GM19328 (cell line): ENCODE data around the gene IL15.
"Not testable (repeated sequence)": the region's sequence is repeated elsewhere in the genome, so short reads cannot be mapped to it uniquely, and the experiment has no call there.

ENCODE experiments used
- ATAC-seq: cut with Tn5 transposase; IDR thresholded peaks from one replicate; pipeline ENCODE4 v1.9.1; 2021; ENCODE audit warnings: mild to moderate bottlenecking, moderate library complexity; ENCODE audit not compliant: unreplicated experiment

Gene IL15, protein sequence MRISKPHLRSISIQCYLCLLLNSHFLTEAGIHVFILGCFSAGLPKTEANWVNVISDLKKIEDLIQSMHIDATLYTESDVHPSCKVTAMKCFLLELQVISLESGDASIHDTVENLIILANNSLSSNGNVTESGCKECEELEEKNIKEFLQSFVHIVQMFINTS

DNA sequence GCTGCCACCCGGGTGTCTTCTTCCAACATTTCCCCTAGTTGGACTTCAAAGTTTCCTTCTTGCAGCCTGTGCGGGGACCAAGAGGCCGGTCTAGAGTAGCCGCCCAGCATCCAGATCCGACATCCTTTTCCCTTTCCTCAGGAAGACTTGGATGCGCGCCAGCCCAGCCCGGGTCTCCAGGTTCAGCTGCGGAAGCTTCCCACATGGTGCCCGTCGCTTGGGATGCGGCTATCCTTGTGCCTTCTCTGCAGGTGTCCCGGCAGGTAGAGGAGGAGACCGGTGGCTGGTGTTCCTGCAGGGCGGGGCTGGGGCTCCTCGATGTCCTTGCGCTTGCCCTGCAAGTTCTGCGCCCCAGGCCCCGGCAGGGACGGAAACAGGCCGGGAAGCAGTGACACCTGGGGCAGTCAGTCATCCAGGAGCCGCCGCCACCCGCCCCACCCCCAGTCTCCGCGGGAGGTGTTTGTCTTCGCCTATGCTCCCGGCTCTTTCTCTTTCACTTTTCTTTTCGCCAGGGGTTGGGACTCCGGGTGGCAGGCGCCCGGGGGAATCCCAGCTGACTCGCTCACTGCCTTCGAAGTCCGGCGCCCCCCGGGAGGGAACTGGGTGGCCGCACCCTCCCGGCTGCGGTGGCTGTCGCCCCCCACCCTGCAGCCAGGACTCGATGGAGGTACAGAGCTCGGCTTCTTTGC is at the start of gene IL15:
TSS of gene IL15 (plus strand) at position 502 of the 689 bp plus-strand sequence. CDS start 82,882 bp downstream, outside the sequence.
- peak; percentile 65 for ATAC-seq

DNA sequence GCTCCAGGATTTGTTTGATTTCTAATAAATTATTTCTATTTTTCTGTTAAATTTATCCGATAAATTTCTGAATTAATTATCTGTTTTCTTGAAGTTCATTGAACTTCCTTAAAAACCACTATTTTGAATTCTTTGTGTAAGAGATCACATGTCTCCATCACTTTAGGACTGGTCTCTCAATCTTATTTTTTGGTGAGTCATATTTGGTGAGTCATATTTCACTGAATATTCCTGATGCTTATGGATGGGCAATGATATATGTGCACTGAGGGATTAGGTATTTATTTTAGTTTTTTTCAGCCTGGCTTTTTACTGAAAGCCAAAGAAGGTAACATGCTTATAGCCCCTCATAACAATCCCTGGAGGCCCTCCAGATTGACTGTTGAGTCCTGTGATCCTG is 48.5 kb upstream of the IL15 start:
- no peak for ATAC-seq

DNA sequence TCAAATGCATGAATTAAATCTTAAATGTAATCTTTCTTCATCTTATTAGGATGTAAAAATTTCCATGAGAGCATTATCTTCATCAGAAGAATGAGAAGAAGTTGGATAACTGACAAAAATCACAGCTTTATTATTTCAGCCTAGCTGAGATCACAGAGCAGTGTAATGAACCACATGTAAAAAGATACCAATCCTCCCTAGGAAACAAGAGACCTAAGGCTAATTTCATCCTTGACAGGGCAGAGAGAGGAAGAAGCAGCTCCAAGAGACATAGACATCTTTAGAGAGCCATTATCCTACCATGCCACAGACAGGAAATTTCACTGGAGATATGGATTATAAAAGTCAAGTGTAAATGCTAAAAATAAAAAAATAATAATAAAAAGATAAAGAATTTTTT is 40.9 kb upstream of the IL15 start:
- ATAC-seq, result no peak

DNA sequence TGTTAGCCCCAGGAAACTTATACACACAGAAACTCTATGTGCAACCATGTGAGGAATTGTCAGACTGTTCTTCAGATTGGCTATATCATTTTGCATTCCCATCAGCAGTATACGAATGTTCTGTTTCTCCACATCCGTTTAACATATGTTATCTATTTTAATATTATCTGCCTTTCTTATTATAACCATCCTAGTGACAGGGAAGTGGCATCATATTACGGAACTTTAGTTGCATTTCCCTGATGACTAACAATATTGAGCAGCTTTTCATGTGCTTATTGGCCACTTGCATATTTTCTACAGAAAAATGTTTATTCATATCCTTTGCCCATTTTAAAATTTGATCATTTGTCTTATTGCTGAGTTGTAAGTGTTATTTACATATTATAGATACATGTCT is 36.5 kb upstream of the IL15 start:
- ATAC-seq, result no peak

DNA sequence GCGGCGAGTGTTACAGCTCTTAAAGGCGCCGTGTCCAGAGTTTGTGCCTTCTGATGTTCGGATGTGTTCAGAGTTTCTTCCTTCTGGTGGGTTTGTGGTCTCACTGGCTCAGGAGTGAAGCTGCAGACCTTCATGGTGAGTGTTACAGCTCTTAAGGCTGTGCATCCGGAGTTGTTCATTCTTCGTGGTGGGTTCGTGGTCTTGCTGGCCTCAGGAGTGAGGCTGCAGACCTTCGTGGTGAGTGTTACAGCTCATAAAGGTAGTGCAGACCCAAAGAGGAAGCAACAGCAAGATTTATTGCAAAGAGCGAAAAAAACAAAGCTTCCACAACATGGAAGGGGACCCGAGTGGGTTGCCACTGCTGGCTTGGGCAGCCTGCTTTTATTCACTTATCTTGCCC is 31.7 kb upstream of the IL15 start:
- ATAC-seq, result not testable (repeated sequence)

DNA sequence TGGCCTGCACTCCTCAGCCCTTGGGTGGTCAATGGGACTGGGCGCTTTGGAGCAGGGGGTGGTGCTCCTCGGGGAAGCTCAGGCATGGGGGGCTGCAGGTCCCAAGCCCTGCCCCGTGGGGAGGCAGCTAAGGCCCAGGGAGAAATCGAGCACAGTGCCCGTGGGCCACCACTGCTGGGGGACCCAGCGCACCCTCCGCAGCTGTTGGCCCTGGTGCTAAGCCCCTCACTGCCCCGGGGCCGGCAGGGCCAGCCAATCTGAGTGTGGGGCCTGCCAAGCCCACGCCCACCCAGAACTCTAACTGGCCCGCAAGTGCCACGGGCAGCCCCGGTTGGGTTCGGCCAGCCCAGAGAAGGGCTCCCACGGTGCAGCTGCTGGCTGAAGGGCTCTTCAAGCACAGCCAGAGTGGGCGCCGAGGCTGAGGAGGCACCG is 30.9 kb upstream of the IL15 start:
- no peak for ATAC-seq

DNA sequence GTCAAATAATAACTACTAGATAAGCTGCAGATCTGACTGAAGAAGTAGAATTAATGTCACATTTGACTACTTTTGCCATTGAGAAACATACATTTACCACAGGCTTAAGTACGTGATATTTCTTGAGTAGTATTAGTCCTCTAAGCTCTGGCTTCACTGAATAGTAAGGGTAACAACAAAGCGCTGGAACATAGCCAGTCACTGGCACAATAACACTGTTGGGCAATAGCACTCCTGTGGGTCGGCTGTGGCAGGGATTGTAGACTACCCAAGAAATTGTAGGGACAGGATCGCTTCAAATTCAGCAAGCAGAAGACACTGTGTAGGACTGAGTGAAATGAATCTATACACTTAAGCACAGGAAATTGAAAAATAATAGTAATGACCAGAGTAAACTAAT is 27.1 kb upstream of the IL15 start:
- no peak for ATAC-seq

DNA sequence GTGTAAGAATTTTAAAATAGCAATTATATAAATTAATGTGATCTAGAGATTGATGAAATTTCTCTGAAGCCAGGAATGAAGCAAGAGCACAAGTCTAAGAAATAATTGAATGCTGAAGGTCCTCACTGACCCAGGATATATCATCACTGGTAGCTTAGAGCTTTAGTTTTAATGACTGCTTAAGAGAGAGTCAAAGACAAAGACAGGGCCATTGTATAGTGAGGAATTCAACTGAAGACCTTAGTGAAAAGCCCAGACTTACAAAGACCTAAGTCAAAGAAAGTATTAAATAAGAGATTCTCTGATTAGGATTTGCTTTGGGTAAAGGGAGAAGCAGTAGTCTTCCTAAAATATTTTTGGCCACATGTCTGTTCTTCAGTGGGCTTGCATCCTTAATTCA is 26.0 kb upstream of the IL15 start:
- ATAC-seq, result no peak

DNA sequence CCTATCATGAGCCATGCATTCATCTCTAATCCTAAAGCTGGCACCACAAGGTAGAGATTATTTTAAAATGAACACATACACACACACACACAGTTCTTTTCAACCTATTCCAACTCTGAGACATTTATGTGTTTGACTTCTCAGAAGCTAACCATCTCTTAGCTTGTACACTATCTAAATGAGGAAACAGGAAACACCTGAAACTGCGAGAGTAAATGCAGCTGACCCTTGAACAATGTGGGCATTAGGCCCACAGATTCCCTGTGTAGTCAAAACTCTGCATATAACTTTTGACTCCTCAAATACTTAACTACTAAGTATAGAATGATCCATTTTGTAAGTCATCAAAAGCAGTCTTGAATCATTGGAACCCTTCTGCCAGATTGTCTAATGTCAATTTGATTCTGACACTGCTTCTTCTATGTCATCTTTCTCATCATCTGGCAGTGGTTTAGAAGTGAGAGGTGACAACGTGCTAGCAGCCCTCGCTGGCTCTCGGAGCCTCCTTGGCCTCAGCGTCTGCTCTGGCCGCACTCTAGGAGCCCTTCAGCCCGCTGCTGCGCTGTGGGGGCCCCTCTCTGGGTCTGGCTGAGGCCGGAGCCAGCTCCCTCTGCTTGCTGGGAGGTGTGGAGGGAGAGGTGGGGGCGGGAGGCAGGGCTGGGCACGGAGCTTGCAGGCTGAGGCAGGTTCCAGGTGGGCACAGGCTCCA is 21.4 kb upstream of the IL15 start:
- no peak for ATAC-seq

DNA sequence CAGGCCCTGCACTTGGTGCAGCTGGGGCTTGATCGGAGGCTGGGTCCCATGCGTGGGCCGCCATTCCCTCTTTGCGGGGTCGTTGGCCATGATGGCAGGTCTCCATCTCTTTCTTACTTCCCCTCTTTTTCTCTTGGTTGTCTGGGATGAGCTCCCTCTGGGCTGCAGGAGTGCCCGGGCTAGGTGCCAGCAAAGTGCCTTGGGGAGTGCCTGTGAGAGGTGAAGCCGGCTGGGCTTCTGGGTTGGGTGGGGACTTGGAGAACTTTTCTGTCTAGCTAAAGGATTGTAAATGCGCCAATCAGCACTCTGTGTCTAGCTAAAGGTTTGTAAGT is 20.8 kb upstream of the IL15 start:
- ATAC-seq, result not testable (repeated sequence)

DNA sequence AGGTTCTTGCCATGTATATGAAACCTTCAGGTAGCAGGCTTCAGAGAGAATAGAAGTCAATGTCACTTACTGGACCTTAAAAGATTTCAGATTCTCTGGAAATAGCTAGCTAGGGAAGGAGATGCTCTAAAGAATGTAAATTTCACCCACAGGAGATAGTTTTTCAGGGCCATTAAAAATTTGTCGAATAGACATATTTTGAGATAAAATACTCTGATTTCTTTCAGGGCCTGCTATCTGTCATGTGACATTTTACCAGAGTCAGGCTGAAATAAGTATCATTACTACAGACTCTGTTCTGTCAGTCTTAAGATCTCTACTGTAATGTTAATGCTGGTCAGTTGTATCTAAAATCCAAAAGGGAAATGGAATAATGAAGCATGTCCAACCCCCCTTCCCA is 15.7 kb upstream of the IL15 start:
- ATAC-seq, result no peak

DNA sequence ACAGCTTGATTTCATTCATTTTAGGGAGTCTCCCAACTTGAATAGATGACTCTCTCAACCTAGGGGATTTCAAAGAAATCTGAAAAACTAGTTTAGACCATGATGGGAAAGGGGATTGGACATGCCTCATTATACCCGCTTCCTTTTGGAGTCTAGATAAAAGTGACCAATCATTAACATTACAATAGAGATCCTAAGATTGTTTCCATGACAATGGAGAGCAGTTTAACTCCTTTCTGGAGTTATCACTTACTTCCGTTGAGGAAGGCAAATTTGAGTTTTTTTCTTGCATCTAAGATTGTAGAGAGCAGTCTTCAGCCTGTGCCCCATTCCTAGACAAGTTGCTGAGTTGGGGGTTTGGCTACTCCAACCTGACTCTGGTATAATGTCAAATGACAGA is 11.4 kb upstream of the IL15 start:
- no peak for ATAC-seq

DNA sequence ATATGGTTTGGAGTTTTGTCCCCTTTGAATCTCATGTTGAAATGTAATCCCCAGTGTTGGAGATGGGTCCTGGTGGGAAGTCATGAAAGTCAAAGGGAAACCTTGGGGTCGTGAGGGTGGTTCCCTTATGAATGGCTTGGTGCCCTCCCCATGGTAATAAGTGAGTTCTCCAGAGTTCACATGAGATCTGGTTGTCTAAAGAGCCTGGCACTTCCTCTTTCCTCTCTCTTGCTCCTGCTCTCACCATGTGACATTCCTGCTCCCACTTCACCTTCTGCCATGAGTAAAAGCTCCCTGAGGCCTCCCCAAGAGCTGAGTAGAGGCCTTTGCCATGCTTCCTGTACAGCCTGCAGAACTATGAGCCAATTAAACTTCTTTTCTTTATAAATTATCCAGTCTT is 5.5 kb upstream of the IL15 start:
- no peak for ATAC-seq

DNA sequence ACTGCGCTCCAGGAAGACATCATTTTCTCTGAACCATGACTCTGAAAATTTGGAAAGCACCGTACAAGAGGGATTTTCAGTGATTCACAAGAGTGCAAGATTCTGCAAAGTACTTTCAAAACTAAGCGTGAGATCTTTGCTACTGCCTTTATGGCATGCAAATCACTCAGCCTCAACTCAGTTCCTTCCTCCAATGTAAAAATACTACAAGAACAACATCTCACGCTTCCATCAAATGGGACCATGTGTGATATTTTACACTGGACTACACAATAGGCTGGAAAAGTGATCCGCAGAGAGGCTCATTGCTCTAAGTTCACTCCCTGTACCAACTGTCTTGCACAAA is 674 bp upstream of the IL15 start:
- peak; percentile 38 for ATAC-seq

DNA sequence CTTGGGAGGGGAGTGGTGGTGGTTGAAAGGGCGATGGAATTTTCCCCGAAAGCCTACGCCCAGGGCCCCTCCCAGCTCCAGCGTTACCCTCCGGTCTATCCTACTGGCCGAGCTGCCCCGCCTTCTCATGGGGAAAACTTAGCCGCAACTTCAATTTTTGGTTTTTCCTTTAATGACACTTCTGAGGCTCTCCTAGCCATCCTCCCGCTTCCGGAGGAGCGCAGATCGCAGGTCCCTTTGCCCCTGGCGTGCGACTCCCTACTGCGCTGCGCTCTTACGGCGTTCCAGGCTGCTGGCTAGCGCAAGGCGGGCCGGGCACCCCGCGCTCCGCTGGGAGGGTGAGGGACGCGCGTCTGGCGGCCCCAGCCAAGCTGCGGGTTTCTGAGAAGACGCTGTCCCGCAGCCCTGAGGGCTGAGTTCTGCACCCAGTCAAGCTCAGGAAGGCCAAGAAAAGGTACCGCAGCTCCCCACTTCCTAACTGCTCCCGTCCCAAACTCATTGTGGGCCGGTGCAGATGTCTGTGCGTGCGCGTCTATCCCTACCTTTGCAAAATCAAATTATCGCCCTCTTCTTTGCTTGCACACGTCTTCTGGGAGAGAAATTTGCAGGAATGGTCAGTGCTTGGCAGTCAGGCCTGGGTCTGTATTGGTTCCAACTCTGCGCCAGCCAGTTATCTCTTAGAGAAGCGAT is 533 bp downstream of the IL15 start:
- peak; percentile 37 for ATAC-seq

DNA sequence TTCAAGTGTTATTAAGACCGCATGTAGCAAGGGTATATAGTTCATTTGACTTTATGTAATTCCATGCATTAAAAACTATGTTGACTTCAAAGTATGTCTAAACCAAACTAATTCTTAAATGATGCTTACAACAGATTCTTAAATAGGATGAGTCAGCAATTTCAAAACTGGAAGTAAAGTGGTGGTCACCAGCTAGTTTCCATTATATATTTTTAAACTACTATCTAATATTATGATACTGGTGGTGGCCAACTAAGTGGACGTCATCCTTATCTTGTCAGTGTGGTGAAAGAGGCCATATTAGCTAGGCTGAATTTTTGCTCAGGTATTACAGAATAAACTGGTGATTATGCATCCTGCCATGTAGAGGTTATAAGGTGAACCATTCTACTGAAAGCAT is 1.2 kb downstream of the IL15 start:
- no peak for ATAC-seq

DNA sequence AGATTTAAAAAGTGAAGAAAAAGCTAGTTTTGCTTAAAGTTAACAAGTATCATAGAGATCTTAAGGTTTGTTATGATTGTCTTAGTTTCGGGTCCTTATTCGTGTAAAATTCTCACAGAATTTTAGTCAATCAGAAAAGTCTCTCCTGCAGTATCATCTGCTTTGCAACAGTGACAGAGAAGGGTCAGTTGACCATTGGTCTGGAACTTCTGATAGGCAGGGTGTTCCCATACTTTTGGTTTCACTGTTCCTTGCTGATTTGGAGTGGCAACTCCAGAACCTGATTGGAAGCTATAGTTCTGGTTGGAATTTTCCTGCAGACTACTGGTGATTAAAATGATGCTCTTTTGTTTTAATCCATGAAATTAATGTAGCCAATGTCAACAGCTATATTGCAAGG is 1.8 kb downstream of the IL15 start:
- no peak for ATAC-seq

DNA sequence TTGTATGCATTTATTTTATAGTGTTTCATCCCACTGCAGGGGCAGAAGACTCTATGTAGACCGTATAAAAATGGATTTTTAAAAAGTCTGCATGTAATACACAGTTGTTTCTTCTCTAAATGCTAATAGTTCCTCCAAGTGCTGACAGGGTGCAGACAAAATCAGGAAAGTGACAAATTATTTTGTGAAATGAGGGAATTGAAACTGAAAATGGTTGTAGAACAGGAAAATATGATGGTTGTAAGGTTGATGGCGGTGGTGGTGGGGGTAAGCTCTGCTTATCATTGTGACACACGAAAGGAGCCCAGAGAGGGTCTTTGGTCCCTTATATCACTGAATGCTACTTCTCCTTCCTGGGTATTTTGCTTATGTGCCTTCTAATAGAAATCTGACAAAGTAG is 4.3 kb downstream of the IL15 start:
- no peak for ATAC-seq

DNA sequence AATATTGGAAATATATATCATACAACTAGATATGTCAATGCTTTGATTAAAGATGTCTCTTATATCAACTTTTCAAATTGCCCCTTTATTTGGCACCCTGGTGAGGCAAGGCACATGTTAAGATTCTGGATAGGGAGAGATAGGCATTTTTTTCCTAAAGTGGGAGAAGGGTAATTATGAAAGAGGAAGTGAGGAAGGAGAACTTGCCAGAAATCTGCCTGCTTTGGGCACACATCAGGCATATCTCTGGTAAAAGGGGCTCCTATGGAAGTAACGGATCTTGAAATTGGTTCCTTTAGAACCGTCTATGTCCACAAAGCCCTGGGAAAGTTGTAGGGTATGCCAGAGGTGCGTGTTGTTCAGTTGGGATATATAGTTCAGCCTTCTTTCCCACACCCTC is 5.7 kb downstream of the IL15 start:
- ATAC-seq, result no peak

DNA sequence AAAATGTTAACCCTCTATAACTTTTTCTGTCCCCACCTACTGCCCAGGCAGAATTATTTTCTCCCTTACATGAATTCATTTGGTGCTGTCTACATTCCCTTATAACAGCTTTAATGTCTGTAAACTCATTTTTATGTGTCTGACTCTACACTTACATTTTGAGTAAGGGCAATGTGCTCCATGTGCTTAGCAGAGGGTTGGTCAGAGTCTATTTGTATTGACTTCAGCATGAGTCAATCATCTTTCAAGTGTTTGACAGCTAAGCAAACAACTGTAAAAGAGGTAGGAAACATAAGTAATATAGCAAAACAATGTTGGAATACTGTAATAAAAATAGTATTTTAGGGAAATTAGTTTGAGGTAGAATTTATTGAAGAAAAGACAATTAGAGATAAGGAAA is 6.3 kb downstream of the IL15 start:
- no peak for ATAC-seq

DNA sequence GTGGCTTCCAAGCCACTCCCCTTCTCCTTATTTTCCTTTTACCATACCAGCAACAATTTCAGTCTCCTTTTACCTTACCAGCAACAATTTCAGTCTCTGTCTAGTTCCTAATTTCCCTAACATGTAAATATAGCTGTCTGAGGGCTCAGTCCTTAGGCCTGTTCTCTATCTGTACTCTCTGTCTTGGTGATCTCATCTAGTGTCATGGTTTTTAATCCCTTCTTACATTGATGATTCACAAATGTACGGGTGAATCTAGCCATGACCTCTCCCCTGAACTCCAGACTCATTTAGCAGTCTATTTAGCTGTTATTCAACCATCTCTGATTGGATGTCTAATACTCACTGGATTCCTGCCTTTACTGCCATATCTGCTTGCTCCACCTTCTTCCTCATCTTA is 7.2 kb downstream of the IL15 start:
- peak; percentile 39 for ATAC-seq
